NCI-H69 (cell line): ENCODE measurements around the gene HNRNPA0.
A peak's percentile ranks its signal among the peaks of the same experiment; 100 is the strongest.

Experiments
- DNase-seq: peaks from one replicate; lab custom pipeline; 2025; lab: John Stamatoyannopoulos, UW

The HNRNPA0 gene

GRCh38 chr5:137754961-137755762 is 999 bp upstream of the HNRNPA0 start:
- DNase-seq = no peak

GRCh38 chr5:137753691-137754187 is 424 bp downstream of the HNRNPA0 start:
- DNase-seq = no peak

GRCh38 chr5:137752905-137753690 is 1.1 kb downstream of the HNRNPA0 start:
- peak; percentile 59 for DNase-seq

DNA sequence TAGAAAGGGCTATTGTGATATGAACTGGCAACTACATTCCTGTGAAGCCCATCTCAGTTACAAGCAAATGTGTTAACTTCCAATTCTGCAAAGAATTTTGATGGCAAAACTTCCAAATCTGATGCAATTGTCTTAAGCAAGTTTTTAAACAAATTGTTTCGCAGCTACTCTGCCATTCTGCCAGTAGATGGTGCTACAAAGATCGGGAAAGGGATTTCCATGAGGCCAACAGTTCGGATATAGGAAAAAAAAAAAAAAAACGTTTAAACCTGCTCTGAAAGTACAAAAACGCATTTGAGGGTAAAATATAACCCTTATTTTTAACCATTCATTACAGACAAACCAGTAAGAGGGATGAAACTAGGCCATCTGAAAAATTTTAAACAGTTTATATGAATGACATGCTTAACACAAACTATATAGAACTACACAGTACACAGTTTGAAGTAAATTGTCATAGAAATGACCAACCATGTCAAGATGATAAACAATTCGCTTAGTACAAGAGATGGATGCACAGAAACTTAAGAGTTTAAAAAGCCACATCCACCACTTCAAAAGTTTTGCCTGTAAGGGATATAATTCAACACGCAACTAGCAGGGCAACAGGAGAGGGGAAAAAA is 2.2 kb downstream of the HNRNPA0 start:
- DNase-seq = peak; percentile 74

- no peak for DNase-seq
These were observed 3.7 kb downstream of the HNRNPA0 start for GRCh38 chr5:137750436-137750835.

- DNase-seq = no peak
These were observed 6.3 kb downstream of the HNRNPA0 start for GRCh38 chr5:137747848-137748247.

DNA sequence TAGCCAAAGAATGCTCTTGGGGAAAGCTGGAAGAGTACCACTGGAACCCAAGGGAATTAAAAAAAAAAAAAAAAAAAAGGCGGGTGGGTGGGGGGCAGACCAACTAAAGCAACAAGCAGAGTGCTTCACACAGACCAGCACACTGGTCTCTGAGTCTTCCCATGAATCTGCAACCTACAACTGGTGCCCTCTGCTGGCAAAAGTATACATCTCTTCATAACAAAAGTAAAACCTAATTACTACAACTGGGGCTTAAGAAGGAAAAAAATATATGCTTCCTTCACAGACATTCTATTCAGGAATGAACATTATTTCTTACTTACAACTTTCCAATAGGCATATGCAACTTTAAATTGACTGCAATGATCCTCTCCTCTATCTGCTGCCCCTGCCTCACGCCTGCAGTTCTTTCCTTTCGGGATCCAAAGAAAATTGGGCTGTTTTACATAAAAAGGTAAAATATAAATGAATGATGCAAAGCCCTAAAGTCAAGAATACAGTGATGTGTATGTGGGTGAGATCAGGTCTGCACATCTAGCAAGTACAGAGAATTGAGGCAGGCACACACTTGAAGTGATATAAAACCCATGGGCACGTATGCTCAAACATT is 11.0 kb downstream of the HNRNPA0 start:
- DNase-seq = peak; percentile 90

DNA sequence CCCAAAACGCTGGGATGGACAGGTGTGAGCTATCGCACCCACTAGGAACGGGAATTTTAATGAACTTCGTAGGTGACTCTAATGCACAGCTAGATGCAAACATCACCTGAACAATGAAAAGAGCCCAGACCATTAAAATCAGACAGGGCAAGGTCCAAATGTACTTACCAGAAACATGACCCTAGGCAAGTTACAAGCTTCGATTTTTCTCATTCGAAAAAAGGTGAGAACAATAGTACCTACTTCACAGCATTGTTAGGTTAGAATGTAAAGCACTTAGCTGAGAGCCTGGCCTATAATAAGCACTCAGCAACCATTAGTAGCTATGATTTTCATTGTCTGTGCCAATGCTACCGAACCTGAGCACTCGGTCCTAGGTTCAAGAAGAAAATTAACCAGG is 12.4 kb downstream of the HNRNPA0 start:
- peak; percentile 86 for DNase-seq

- DNase-seq = no peak
These were observed 14.4 kb downstream of the HNRNPA0 start for GRCh38 chr5:137739737-137740136.

DNA sequence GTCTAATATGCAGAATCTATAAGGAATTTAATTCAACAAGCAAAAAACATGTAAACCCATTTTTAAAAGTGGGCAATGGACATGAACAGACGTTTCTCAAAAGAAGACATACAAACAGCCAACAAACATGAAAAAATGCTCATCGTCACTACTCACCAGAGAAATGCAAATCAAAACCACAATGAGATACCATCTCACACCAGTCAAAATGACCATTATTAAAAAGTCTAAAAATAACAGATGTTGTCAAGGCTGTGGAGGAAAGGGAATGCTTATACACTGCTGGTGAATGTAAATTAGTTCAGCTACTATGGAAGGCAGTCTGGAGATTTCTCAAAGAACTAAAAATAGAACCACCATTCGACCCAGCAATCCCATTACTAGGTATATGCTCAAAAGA is 15.2 kb downstream of the HNRNPA0 start:
- DNase-seq = no peak

DNA sequence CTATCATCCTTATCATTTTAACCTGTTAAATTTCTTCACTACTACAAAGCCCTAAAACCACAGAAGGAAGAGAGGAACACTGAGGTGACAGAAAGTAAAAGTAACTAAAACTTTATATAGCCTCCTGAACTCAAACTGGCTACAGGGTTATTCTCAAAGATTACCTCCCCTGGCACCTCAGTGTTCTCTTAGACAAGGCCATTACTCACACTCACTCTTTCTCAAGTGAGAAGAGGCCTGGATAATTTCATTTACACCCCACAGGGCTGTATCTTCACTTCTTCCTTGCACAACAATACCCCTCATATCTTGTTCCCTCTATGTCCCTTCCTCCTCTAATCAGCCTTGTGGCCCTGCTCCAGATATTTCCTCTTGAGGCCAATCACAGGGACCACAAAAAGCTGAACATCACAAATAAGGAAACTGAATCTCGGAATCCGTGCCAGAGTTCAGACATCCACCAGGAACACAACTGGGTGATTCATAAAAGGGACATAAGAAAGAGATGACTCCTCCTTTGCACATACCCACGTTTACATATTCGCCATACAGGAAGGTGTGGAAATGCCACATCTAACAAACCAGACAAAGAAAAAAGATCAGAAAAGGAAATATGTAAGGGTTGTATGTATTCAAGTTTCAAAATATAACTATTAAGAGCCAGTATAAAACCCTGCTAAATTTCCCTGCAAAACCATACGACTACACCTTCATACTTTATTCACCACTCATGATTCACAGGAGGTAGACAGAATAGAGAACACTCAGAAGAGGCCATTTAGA is 16.6 kb downstream of the HNRNPA0 start:
- no peak for DNase-seq

DNA sequence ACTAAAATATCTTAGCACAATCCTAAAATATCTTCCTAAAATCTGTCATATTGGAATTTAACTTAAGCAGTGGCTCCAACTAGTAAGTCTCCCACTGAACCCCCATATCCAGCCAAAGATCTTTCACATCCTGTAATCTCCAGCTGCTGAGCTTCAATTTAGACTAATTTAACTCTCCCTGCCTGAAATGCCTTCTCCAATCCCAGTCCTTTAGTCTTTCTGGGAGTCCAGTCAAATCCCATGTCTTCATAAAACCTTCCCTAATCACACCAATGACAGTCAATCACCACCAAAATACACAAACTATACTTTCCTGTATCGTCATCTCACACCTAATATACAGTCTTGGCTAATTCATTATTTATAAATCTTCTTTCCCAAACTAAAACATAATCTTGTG is 17.7 kb downstream of the HNRNPA0 start:
- DNase-seq = no peak

DNA sequence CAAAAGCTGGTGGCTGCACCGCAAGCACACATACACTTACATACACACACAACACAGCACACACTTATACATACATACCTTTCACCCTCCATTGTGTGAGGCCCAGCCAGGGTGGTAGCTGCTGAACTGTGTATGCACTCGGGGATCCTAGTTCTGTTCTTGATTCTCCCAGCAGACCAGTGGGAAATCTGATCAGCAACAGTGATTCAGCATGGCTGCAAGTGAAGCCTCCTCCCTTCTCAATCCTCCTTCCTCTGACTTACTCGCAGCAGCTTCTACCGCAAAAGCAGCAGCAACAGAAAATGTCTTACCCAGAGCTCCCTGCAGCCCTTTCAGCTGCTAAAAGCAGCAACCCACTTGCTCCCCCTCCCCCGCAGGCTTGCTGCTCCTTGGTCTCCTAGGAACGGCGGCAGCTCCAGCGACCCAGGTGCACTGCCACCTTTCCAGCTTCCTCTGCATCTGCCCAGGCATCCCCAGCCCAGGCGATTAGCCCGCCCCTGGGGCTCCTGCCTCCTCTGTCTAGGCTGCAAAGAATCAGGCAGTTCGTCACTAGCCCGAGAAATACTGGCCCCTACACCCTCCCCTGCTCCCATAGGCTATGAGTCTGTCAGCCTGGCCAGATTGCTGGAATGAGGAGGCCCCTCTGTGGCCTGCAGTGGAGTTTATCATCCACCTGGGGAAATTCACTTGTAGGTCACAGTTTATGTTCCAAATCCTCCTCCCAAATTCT is 18.4 kb downstream of the HNRNPA0 start, which contains the start of gene KLHL3:
KLHL3 (minus strand) TSS at position 535 of the 730 bp plus-strand sequence; CDS start at position 92, 443 bp downstream.
- DNase-seq = peak; percentile 95

GRCh38 chr5:137734962-137735554 is 19.1 kb downstream of the HNRNPA0 start:
- DNase-seq = peak; percentile 84

DNA sequence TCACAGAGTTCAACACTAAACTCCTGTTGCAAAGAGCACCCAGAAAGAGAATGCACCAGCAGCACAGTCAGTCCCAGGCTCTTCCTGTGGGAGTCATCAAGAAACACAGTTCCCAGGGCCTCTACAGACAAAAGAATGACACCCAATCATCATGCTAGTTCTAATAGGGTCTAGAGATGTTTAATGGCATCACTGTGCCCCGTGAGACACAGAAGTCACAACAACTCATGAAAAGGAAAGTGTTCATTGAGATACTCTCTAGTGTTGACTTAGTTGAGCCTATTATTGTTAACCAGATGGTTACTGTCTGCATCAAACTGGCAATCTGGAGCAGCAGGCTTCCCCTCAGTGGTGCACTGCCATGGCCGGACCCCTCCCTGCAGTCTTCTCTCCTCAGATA is 19.8 kb downstream of the HNRNPA0 start:
- DNase-seq = peak; percentile 95

- DNase-seq = no peak
These were observed 20.2 kb downstream of the HNRNPA0 start for GRCh38 chr5:137733922-137734321.

DNA sequence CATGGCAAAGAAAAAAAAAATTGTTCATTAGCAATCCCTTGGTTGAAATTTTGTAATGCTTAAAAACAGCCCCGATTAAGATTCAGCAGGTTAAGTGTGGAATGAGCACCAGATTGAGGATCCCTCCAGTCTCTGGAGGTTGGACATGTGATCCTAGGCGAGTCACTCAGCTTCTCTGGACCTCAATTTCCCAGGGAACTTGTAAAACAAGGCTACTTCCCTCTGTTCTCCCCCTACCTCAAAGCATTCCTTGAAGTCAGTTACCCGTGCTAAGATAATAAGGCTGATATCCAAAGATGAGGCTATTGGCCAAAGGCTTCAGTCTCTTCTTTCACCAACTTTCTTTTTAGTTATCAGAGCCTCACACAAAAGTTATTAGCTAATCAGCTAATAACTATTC is 21.2 kb downstream of the HNRNPA0 start:
- DNase-seq = peak; percentile 17

- no peak for DNase-seq
These were observed 23.0 kb downstream of the HNRNPA0 start for GRCh38 chr5:137731176-137731575.

DNA sequence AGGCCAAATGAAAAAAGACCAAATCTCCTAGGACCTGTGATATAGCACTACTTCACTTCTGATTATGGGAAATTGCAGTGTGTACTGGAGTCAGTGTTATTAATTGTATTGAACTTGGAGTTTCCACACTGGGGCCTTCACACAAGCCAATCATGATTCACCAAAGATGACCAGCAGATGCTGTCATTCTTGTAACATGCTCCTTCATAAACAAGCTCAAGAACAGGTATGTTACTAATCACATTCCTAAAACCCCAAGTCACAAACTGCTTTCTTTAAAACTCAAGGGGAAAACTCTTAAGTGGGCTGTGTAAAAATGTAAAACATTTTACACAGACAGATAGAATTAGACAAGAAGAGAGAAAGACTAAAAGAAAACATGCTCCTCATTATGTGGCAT is 23.8 kb downstream of the HNRNPA0 start:
- no peak for DNase-seq

DNA sequence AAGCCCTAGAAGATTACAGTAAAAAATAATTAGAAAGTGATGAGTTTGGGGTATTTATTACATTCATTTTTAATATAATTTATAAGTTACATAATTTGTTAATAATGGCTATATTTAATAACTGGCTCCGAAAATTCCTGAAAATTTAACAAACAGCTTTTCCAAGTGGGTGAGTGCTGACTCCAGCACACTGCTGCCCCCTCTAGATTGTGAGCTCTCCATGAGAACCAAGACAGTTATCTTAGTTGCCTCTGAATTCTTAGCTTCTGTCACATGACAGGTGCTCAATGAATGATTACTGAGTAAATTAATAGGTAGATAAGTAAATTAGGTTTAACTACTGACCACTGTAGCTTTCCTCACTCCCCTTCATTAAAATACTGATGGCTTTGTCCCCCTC is 26.1 kb downstream of the HNRNPA0 start:
- no peak for DNase-seq
